Urothelium cell line (cell line): ENCODE measurements around the gene GEMIN4.
"Not testable (repeated sequence)": the region's sequence is repeated elsewhere in the genome, so short reads cannot be mapped to it uniquely, and the experiment has no call there.

Experiments
- DNase-seq: peaks from one replicate; pipeline ENCODE4 v3.0.0; 2011; ENCODE audit warnings: low spot score, mixed read lengths
- FAIRE-seq: peaks from 2 replicates; lab custom pipeline; 2011; peaks lifted over from hg19 to GRCh38; lab: Jason Lieb, UNC

GEMIN4 gene

DNA sequence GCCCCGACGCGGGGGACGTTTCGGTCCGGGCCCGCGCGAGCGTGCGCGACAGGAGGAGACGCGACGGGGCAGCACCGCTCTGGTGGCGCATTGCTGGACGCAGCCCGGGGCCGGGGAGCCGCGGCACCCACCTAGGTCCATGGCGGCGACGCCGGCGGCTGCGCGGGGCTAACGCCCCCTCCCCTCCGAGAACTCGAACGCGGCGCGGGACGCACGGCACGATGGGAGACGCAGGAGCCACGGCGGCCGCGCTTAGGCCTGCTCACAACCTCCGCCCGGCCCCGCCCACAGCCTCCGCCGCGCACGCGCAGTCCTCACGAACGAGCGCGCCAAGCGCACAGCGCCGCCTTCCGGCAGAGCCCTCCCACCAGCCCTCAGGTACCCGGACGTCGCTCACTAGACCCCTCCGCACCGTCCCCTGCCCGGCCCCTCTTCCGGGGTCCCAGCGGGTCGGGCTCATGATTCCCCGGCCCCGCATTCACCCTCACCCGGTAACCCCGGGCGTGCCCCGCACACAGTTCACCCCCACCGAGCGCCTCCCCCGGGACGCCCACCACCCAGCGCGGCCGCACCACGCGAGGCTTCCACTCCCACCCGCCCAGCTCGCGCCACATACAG, at the start of gene GEMIN4:
Gene GEMIN4 (minus strand): TSS at position 263 of the 618 bp plus-strand sequence. CDS start 122 bp downstream, at position 141.
- DNase-seq (peak; percentile 93), FAIRE-seq (no peak)

DNA sequence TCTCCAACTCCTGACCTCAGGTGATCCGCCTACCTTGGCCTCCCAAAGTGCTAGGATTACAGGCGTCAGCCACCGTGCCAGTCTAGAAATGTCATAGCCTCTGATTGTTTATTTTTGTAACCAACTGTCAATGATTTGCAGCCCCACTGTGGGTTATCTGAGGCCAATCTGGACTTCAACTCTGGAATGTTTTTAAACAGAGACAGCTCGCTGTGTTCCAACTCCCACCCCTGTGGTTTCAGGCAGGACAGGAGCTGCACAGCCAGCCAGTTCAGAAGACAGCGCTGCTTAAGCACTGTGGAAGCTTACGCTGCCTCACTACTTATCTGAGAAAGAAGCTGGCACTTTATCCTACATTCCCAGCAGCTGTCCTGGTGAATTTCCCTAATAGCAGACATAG, 49.6 kb upstream of the GEMIN4 start:
- FAIRE-seq (no peak), DNase-seq (no peak)

DNA sequence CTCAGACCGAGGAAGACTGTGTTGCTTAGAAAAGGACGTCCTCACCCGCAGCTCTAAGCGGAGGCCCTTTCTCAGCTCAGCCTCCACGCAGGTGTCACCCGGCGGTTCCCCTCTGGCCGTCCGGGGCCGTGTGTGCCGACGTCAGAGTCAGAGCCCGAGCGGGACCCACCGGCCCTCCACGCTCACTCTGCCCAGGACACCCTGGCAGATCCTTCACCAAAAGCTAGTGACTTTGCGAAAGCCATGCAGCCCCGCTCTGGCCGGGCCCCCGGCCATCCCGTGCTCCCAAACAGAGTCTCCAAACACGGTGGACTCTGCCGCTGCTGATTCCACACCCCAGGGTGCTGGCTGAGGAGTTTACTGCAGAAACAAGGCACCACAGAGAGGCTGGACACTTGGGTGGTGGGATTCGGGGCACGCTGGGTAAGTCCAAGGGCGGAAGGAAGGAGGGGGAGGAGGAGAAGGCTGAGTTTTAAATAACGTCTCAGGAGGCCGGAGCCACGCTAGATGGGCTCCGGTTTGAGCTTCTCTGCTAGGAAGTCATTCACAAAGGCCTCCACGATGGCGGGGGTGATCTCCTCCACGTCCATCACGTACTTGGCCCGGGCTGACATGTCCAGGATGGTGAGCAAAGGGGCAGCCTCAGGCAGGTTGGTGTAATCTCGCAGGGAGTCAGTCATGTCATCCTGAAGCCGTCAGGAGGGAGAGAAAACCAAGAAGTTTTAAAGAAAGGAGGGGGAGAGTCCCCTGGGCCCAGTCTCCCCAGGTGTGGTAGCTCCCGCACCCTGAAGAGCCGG, 48.6 kb upstream of the GEMIN4 start:
- no peak for FAIRE-seq
- no peak for DNase-seq

DNA sequence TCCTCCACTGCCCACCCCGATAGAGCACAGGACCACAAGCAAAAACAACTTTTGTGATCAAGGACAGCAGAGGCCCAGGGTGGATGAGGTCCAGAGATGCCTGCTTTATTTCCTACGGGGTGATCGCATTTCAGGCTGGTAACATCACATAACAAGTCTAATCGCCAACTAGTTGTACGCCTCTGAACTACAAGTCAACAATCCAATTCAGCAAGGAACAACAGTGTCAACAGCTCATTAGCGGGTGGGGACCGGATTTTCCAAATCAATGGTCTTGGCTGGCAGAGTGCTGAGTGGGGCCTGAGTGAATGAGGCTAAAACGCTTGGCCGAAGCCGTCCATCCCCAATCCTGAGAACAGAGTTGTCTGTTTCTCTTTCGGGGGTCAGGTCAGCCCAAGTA, 47.2 kb upstream of the GEMIN4 start:
- DNase-seq (no peak), FAIRE-seq (no peak)

DNA sequence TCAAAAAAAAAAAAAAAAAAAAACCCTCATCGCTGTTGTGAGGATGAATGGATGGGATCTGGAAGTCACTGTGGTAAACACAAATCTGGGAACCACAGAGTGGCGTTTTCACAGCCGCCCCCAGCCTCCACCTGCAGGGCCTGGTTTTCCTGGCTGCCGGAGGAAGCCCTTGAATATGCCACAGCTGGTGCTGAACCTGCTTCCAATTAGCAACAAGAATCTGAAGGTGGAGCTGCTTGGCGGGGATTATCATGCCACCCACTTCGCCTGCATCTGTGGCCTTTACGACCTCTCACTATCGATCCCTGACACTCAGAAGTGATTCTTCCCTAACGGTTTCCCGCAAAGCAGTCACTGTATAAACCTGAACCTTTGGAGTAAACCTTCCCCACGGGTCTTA, 46.2 kb upstream of the GEMIN4 start:
- FAIRE-seq (no peak), DNase-seq (no peak)

DNA sequence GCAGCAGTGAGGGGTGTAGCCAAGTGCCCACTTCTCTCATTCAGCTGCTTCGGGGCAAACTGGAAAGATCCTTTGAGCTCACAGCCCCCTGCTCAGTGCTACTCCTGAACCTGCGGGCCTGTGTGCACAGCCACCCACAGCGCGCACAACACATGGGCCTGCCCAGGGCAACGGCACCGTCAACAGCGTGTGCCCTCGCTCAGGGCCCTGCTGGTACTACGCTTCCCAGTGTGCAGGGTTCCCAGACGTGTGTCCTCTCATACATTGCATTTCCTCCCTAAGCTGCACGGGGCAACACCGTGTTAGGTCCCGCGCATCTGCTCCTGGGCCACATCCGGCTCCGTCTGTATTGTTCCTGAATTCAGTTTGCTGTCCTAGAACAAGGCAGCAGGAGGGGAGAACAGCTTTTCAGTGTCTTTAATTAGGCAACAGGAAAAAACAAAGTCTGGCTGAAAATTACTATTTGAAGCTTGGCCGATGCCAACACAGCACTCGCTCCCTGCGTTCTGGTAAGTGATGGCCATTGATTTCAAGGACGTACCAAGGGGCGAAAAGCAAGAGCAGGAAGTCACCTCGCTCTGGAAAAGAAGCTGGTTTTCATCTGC, 45.3 kb upstream of the GEMIN4 start:
- FAIRE-seq, result no peak

DNA sequence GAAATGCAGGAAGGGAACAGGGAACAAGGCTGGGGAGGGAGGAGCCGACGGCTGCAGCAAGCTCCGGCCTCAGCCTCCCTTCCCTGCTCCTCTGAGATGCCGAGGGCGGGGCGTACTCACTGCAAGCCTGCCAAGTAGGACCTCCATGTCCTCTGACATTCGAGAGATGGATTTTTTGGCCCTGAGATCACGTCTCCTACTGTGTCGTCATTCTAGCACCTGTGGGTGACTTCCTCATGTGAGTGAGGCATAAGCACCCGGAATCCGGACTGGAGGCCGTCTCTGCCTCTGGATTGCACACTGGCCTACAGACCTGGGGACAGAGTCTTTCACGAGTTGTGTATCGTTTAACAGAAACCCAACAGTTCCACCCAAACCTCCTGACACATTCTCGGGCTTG, 44.5 kb upstream of the GEMIN4 start:
- FAIRE-seq, result no peak
- DNase-seq, result no peak

More for the DNA sequence above, 45.3 kb upstream of the GEMIN4 start:
- no peak for DNase-seq

DNA sequence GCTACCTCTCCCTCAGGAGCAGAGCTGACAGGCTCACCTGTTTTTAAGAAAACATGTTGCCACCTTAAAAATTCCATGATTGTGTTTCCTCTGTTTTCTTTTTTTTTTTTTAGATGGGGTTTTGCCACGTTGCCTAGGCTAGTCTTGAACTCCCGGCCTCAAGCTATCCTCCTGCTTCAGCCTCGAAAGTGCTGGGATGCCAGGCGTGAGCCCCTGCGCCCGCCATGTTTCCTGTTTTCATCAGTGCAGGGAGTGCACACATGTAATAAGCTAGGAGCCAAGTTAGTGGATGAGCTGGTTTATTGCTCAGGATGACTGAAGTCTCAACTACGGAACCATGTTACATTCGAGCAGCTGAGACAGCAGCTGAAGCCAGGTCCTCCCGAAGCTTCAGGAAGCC, 43.7 kb upstream of the GEMIN4 start:
- no peak for FAIRE-seq
- DNase-seq, result no peak

DNA sequence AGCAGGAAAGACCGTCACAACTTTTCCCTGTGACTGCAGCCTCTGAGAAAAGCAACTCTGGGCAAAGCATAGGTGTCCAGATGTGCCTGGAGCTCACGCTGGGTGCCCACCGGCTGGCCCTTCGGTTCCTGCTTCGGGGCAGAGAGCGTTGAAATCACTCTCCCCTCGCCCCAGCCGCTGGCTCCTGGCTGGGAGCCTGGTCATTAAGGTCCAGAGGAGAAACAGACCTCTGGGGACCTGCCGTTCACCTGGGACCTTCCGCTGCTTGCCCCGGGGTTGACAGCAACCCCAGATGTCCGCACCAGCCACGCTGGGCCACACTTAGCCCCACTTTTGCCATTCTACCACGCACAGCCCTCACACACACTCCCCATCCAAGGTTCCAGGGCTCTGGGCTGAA, 43.2 kb upstream of the GEMIN4 start:
- no peak for DNase-seq
- FAIRE-seq, result no peak

DNA sequence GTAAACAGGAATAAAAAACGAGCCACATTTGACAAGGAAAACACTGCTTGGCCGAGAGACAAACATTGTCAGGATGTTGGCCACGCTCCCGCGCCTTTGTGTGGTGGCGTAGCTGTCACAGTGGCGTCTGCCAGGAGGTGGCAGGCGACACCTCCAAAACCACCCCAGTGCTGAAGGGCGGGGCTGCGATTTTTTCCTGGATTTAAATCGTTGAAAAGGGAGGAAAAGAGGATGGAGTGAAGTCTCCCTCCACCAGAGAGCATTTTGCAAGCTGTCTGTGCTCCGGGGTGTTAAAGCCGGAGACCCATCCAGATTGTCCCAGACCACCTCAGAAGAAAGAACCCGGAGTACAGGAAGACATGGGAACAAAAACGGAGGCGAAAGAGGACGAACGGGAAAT, 42.8 kb upstream of the GEMIN4 start:
- DNase-seq, result no peak
- FAIRE-seq, result no peak

DNA sequence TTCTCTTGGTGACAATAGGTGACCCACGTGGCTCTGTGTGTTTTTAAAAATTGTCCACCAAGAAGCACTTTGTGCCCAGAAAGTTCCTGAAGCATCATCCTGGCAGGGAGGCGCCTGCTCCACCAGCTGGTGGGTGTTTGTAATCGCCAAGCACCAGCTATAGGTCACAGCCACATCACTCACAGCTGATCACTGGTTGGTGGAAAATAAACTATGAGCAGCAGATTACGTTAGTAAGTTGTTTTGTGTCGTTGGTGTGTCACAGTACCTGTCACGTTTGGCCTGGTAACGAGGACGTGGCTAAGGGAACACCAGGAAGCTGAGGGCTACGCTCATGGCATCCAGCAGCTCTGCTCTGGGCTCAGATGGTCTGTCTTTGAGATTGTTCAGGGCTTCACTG, 40.2 kb upstream of the GEMIN4 start:
- no peak for DNase-seq

DNA sequence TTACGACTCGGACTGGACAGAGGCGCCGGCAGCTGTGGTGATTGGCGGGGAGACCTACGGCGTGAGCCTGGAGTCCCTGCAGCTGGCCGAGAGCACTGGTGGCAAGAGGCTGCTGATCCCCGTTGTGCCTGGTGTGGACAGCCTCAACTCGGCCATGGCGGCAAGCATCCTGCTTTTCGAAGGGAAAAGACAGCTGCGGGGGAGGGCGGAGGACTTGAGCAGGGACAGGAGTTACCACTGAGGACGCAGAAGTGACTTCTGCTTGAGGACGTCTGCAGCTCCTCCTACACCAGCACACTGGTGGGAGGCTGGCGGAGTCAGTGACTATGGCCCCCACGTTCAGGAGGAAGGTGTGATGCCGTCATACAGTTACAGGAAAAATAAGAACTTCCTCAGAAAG, 39.8 kb upstream of the GEMIN4 start:
- FAIRE-seq, result no peak

More for the DNA sequence above, 40.2 kb upstream of the GEMIN4 start:
- FAIRE-seq, result no peak

DNA sequence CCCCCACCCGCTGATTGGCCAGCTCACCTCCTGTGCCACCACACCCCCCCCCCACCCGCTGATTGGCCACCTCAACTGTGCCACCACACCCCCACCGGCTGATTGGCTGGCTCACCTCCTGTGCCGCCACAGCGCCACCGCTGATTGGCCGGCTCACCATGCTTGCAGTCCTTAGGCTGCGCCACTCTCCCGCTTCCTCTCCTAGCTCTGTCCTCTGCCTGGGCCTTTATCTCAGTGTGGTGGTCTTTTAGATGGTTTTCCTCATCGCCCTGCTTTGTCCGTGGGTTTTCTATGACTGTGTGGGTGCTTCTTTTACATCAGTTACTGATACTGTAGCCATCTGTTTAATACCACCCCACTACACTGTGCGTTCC, 38.8 kb upstream of the GEMIN4 start:
- not testable (repeated sequence) for FAIRE-seq, DNase-seq

More for the DNA sequence above, 39.8 kb upstream of the GEMIN4 start:
- DNase-seq, result no peak

DNA sequence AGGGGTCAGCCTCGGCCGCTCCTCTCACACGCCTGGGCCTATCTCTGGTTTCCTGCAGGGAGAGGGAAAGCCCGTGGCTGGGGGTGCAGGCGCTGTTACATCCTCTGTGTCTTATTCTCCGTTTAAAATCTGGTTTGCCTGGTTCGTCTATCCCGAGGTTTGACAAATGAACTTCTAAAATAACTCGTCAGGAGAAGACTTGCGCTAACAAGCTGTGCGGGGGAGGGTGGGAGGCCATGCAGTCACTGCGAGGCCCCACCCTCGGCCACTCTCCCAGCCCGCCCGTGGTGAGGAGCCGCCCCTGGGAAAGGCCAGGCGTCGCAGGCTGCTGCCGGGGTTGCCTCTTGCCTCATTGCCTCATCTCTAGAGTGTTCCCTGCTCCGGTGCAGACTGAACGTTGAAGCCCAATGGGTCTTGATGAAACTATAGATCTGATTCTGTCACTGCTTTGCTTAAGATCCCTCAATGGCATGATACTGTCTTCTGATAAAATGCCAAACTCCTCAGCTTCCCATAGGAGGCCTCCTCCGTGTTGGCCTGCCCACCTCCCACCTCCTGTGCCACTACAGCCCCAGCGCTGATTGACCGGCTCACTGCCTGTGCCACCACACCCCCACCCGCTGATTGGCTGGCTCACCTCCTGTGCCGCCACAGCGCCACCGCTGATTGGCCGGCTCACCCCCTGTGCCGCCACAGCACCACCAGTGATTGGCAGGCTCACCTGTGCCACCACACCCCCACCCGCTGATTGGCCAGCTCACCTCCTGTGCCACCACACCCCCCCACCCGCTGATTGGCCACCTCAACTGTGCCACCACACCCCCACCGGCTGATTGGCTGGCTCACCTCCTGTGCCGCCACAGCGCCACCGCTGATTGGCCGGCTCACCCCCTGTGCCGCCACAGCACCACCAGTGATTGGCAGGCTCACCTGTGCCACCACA, 38.1 kb upstream of the GEMIN4 start:
- FAIRE-seq, DNase-seq: not testable (repeated sequence)

DNA sequence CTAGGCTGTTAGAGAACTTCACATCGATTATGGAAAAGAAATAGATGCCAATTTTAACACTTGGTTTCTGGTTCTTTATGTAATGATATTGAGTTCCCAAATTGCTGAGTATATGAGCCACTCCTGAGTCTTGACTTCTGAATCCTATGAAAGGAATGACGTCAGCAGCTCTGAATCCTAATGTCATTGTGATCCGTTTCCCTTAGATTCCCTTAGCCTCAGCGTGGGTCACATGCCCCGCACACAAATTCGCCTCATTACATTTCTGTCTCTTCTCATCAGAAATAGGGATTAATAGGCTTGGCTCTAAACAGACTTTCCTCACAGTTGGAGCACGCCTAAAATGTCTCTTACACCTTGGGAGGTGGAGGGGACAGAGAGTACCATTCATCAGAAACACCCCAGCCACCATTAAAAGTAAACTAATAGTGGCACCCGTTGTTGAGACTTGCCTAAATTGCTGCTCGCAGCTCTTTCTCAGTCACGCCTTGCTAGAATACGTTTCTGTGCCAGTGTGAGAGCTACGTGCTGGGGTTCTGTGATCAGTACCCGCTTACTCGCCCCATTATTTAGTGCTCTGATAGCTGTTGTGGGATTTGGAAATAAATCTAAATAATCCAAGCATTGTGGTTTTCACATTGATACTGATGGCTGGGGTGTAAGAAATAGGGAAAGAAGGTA, 37.2 kb upstream of the GEMIN4 start:
- FAIRE-seq (no peak), DNase-seq (no peak)

DNA sequence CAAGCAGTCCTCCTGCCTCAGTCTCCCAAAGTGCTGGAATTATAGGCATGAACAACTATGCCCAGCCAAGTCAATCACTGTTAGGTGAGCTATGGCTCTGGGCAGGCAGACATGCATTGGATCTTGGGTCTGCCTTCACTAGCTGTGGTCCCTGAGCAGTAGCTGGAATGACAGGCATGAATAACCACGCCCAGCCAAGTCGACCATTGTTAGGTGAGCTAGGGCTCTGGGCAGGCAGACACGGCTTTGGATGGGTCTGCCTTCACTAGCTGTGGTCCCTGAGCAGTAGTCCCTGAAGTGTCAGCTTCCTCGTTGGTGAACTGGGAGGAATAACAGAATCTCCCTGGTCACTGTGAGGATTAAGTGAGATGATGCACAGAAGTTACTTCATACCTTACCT, 36.5 kb upstream of the GEMIN4 start:
- FAIRE-seq (no peak), DNase-seq (no peak)

DNA sequence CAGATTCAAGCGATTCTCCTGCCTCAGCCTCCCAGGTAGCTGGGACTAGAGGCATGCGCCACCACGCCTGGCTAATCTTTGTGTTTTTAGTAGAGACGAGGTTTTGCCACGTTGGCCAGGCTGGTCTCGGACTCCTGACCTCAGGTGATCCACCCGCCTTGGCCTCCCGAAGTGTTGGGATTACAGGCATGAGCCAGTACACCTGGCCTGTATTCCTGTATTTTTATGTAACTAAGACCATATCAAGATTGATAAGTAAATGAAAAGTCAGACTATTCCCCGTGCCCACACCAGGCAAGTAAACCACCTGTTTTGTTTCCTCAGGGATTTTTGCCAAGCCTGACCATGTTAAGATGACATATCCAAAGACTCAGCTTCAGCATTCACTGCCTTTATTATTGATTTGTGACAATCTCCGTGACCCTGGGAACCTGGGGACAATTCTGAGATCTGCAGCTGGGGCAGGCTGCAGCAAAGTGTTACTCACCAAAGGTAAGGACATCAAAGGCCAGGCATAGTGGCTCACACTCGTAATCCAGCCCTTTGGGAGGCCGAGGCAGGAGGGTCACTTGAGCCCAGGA, 35.7 kb upstream of the GEMIN4 start:
- no peak for DNase-seq
- FAIRE-seq, result no peak

DNA sequence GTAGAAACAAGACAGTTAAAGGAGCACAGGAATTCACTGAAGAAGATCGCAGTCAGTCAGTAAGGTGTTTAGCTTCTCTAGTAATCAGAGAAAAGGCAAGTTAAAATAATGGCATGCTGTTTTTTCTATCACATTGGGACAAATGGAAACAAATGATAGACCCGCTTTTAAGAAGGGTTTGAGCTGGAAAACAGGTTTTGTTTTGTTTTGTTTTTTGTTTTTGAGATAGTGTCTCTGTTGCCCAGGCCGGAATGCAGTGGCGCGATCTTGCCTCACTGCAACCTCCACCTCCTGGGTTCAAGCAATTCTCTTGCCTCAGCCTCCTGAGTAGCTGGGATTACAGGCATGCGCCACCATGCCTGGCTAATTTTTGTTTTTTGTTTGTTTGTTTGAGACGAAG, 33.8 kb upstream of the GEMIN4 start:
- DNase-seq, FAIRE-seq: not testable (repeated sequence)

DNA sequence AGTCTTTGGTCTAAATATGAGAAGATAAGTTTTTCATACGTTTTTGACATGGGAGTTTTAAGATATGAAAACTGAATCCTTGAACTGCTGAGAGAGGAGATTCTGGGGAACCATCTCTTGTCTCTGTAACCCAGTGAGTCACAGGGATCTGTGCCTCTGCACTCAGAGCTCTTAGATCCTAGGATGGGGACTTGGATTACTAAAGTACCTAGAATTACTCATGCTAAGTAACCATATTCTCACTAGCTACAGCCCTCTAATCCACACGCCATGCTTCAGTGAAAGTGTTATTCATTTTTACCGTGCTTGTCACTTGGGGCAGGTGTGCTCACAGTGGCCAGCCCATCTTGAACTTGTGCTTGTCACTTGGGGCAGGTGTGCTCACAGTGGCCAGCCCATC, 32.1 kb upstream of the GEMIN4 start:
- no peak for DNase-seq
- FAIRE-seq, result no peak
